IMR-90 (cell line): ENCODE results near the gene ALK. TPM values are rescaled to one million over a fixed set of nuclear protein-coding genes. Genes with fewer than 3 reads are reported as not detected.

Source experiments
- ATAC-seq: fragments of 200-7000 bp; cut with Tn5 transposase; 2 replicates; pipeline ENCODE4 v1.9.1; 2020; ENCODE audit warnings: low read depth, mild to moderate bottlenecking, moderate library complexity
- BruUV-seq: library from RNA; stranded (reverse); fragments of 400-500 nt; replicated peaks from 2 replicates; lab custom pipeline; 2021; lab: Mats Ljungman, UMichigan
- CTCF ChIA-PET: fragments of 300-600 bp; formaldehyde crosslinking; extraction: SDS; loops from one replicate; lab custom pipeline; 2021; ENCODE audit warnings: antibody characterized with exemption; lab: Yijun Ruan, JAX
- POLR2A ChIA-PET: fragments of 300-600 bp; sonication (Branson Sonifier 250); formaldehyde crosslinking; loops from one replicate; lab custom pipeline; 2022; ENCODE audit warnings: antibody characterized with exemption; ENCODE audit not compliant: unreplicated experiment; lab: Charles Lee
- DNase-seq: peaks from one replicate; pipeline ENCODE4 v3.0.0; 2013
- H2AFZ ChIP-seq: replicated peaks from 2 replicates; pipeline ENCODE3; 2013; ENCODE audit warnings: low read length, mild to moderate bottlenecking; ENCODE audit not compliant: poor library complexity
- H2AK5ac ChIP-seq: 2 replicates; pipeline ENCODE4 v1.6.1; 2013; ENCODE audit warnings: low read depth, low read length, inconsistent platforms
- H2AK9ac ChIP-seq: replicated peaks from 2 replicates; pipeline ENCODE3; 2013; ENCODE audit warnings: mild to moderate bottlenecking, low read depth, low read length, moderate library complexity; ENCODE audit not compliant: poor library complexity
- H2BK120ac ChIP-seq: 2 replicates; pipeline ENCODE4 v1.6.1; 2013; ENCODE audit warnings: low read depth, low read length, inconsistent platforms
- H2BK15ac ChIP-seq: 3 replicates; pipeline ENCODE4 v1.6.1; 2013; ENCODE audit warnings: low read depth, low read length, inconsistent platforms
- H2BK20ac ChIP-seq: 2 replicates; pipeline ENCODE4 v1.6.1; 2013; ENCODE audit warnings: low read depth, mild to moderate bottlenecking, inconsistent platforms, low read length, moderate library complexity
- H2BK5ac ChIP-seq: 2 replicates; pipeline ENCODE4 v1.6.1; 2013; ENCODE audit warnings: mild to moderate bottlenecking, low read depth, low read length, inconsistent platforms; ENCODE audit not compliant: poor library complexity, severe bottlenecking
- H3K14ac ChIP-seq: replicated peaks from 2 replicates; pipeline ENCODE4 v1.6.1; 2013; ENCODE audit warnings: low read depth, low read length, inconsistent platforms
- H3K18ac ChIP-seq: 2 replicates; pipeline ENCODE4 v1.6.1; 2013; ENCODE audit warnings: low read depth, low read length, control low read depth
- H3K23ac ChIP-seq: 2 replicates; pipeline ENCODE4 v1.6.1; 2013; ENCODE audit warnings: low read depth, low read length, inconsistent platforms
- H3K27ac ChIP-seq: 2 replicates; pipeline ENCODE4 v1.5.1; 2013; ENCODE audit warnings: mild to moderate bottlenecking, control low read depth, low read length; ENCODE audit not compliant: insufficient read depth
- H3K27me3 ChIP-seq: 2 replicates; pipeline ENCODE4 v1.6.1; 2013; ENCODE audit warnings: low read length; ENCODE audit not compliant: control insufficient read depth, insufficient read depth
- H3K36me3 ChIP-seq: 2 replicates; pipeline ENCODE4 v1.6.1; 2013; ENCODE audit warnings: low read length, mixed read lengths; ENCODE audit not compliant: control insufficient read depth, insufficient read depth
- H3K4ac ChIP-seq: 2 replicates; pipeline ENCODE4 v1.6.1; 2013; ENCODE audit warnings: low read depth, low read length, inconsistent platforms
- H3K4me1 ChIP-seq: 2 replicates; pipeline ENCODE4 v1.6.1; 2013; ENCODE audit warnings: low read length, mixed read lengths; ENCODE audit not compliant: control insufficient read depth, insufficient read depth
- H3K4me2 ChIP-seq: 2 replicates; pipeline ENCODE4 v1.6.1; 2013; ENCODE audit warnings: low read depth, mild to moderate bottlenecking, control low read depth, low read length, moderate library complexity
- H3K4me3 ChIP-seq: 2 replicates; pipeline ENCODE4 v1.5.1; 2013; ENCODE audit warnings: low read depth, mild to moderate bottlenecking, control low read depth, low read length, moderate library complexity; ENCODE audit not compliant: insufficient read depth
- H3K56ac ChIP-seq: 2 replicates; pipeline ENCODE4 v1.6.1; 2013; ENCODE audit warnings: low read length, inconsistent platforms; ENCODE audit not compliant: insufficient read depth; ENCODE audit errors: extremely low read depth
- H3K79me1 ChIP-seq, 2 experiments: 2 replicates each; pipeline ENCODE4 v1.6.1; 2013; ENCODE audit warnings: low read length in 2 of 2, inconsistent platforms in 1 of 2, low read depth in 1 of 2
- H3K9ac ChIP-seq: 2 replicates; pipeline ENCODE4 v1.6.1; 2013; ENCODE audit warnings: low read depth, low read length, control low read depth
- H3K9me1 ChIP-seq: 2 replicates; pipeline ENCODE4 v1.6.1; 2013; ENCODE audit warnings: low read length, inconsistent platforms; ENCODE audit not compliant: insufficient read depth
- H3K9me3 ChIP-seq: 2 replicates; pipeline ENCODE4 v1.6.1; 2013; ENCODE audit warnings: low read length; ENCODE audit not compliant: control insufficient read depth, insufficient read depth
- H4K20me1 ChIP-seq: 2 replicates; pipeline ENCODE4 v1.6.1; 2013; ENCODE audit warnings: low read length, inconsistent platforms; ENCODE audit not compliant: insufficient read depth
- H4K5ac ChIP-seq: 2 replicates; pipeline ENCODE4 v1.6.1; 2013; ENCODE audit warnings: mild to moderate bottlenecking, low read depth, low read length, control low read depth
- H4K8ac ChIP-seq, 2 experiments: 2 replicates each; pipeline ENCODE4 v1.6.1; 2013; ENCODE audit warnings: low read depth in 2 of 2, low read length in 2 of 2, control low read depth in 1 of 2, inconsistent platforms in 1 of 2
- H4K91ac ChIP-seq: 2 replicates; pipeline ENCODE4 v1.6.1; 2013; ENCODE audit warnings: low read depth, low read length, inconsistent platforms; ENCODE audit not compliant: insufficient read depth
- BHLHE40 ChIP-seq: fragments of 150-350 bp; IDR thresholded peaks from 2 replicates; pipeline ENCODE4 v1.6.1; 2016; ENCODE audit warnings: mild to moderate bottlenecking, low read depth, low read length
- MAZ ChIP-seq: IDR thresholded peaks from 2 replicates; pipeline ENCODE4 v1.6.1; 2012; ENCODE audit warnings: low read depth, mild to moderate bottlenecking, low read length, improper control_type of control experiment, moderate library complexity, borderline replicate concordance
- NFE2L2 ChIP-seq: fragments of 150-350 bp; IDR thresholded peaks from 2 replicates; pipeline ENCODE4 v1.6.1; 2016; ENCODE audit warnings: low read depth, mild to moderate bottlenecking, low read length
- RFX5 ChIP-seq: IDR thresholded peaks from 2 replicates; pipeline ENCODE4 v1.8.0; 2012; ENCODE audit warnings: low read depth, mild to moderate bottlenecking, low read length, moderate library complexity
- WGBS, 2 experiments: methylation state at CpG; one replicate each; pipeline versions ENCODE4 v1.1.5 to v1.1.7; 2013; ENCODE audit warnings: missing lambda C conversion rate in 2 of 2; ENCODE audit not compliant: insufficient read length in 1 of 2; ENCODE audit errors: extremely low coverage in 2 of 2; 5-methylcytosine and 5-hydroxymethylcytosine counted together
- dilution Hi-C: fragments of 300-500 bp; cut with HindIII; formaldehyde crosslinking; loops from one replicate; pipeline ENCODE4 v1.14.3; 2018; ENCODE audit warnings: low sequenced_read_pairs; ENCODE audit not compliant: unreplicated experiment
- in situ Hi-C: fragments of 300-500 bp; cut with MboI; formaldehyde crosslinking; loops from 3 replicates; pipeline ENCODE4 v1.14.3; 2019; ENCODE audit warnings: low sequenced_read_pairs, inconsistent platforms, mixed read lengths
- intact Hi-C: fragments of 100-400 bp; cut with micrococcal nuclease; formaldehyde crosslinking; loops from 2 replicates; pipeline ENCODE4 v1.10.0; 2022
- polyA plus RNA-seq, 3 experiments: library from polyadenylated mRNA; depleted of rRNA; stranded (reverse); fragments of >200 nt; gene quantifications; 2 replicates each; pipeline ENCODE4 v1.2.3, GENCODE V29; 2012; ENCODE audit warnings: low replicate concordance in 1 of 3
- total RNA-seq: library from RNA; depleted of rRNA; stranded (reverse); fragments of >200 nt; gene quantifications from 2 replicates; pipeline ENCODE4 v1.2.3, GENCODE V29; 2012
- TF ChIP-seq, protein P1 (sequence below): fragments of 150-350 bp; IDR thresholded peaks from 2 replicates; pipeline ENCODE4 v1.6.1; 2016; ENCODE audit warnings: low read depth, mild to moderate bottlenecking, low read length, moderate library complexity, borderline replicate concordance

The ALK gene
- total and polyA plus RNA-seq, 2 of the 4 experiments (the other 2 are of a cell fraction), result not detected

DNA sequence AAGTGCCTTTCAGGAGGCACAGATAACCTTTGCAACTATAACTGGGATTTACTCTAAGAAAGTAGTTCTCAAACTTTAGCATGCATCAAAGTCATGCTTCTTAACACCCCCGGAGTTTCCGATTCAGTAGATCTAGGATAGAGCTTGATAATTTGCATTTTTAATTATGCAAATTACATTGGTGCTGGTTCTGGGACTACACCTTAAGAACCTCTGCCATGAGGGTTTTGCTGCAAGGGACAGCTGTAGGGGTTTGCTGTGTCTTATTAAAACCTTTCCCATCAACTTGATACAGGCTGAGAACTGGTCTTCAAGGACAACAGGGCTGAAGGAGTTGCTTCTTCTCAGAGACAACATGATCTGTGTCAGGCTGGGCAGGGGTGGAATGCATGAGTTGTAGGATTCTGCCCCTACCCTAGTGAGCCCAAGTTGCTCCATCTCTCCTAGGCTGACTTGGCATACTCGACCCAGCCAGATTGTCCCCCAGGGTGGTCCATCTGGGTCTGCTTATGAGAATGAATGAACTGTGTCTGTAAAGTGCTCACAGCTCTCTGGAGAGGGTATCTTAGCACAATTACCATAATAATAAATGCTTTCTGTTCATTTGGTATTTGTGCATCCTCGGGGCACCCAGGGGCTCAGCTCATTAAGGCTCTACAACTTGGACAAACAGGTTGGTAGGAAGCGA lies 573.5 kb downstream of the ALK start:
- Histone ChIP-seq H2AK5ac (no peak overlapping the region), H3K56ac (no peak overlapping the region), H3K79me1 (no peaks in the 10 kb centered on the region), H2AK9ac (no peak overlapping the region), H2AFZ (no peak overlapping the region), H4K5ac (no peak overlapping the region), H2BK20ac (no peak overlapping the region), H2BK120ac (no peak overlapping the region), H3K18ac (no peak overlapping the region), H3K9ac (no peak overlapping the region), H4K20me1 (no peaks in the 10 kb centered on the region), H4K8ac (no peak overlapping the region), H3K14ac (no peak overlapping the region), H2BK5ac (no peak overlapping the region), H2BK15ac (no peak overlapping the region), H3K27me3 (peaks cover 20% of the 10 kb centered on the region), H3K27ac (no peak overlapping the region), H3K36me3 (no peaks in the 10 kb centered on the region), H3K9me3 (no peaks in the 10 kb centered on the region), H3K4me3 (no peak overlapping the region), H3K9me1 (no peaks in the 10 kb centered on the region), H3K23ac (no peak overlapping the region), H4K91ac (no peak overlapping the region), H3K4ac (no peak overlapping the region), H3K4me1 (no peaks in the 10 kb centered on the region), H3K4me2 (no peak overlapping the region)
- no peak for ATAC-seq
- TF ChIP-seq, protein P1, sequence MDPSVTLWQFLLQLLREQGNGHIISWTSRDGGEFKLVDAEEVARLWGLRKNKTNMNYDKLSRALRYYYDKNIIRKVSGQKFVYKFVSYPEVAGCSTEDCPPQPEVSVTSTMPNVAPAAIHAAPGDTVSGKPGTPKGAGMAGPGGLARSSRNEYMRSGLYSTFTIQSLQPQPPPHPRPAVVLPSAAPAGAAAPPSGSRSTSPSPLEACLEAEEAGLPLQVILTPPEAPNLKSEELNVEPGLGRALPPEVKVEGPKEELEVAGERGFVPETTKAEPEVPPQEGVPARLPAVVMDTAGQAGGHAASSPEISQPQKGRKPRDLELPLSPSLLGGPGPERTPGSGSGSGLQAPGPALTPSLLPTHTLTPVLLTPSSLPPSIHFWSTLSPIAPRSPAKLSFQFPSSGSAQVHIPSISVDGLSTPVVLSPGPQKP, result no peak
- TF ChIP-seq NFE2L2 (no peak), MAZ (no peak), BHLHE40 (no peak), RFX5 (no peak)
- in situ Hi-C loops, result no loop called here
- ChIA-PET CTCF (no interaction called here), POLR2A (no interaction called here)
- intact Hi-C loops, result no loop called here
- no CpG with 5 or more reads among the region's 5 CpGs for WGBS, 2 experiments
- dilution Hi-C loops, result no loop called here
- DNase-seq, result no peak
- no TSS peak for BruUV-seq
